ENCODE results near the gene FAM53A.

FAM53A gene

DNA sequence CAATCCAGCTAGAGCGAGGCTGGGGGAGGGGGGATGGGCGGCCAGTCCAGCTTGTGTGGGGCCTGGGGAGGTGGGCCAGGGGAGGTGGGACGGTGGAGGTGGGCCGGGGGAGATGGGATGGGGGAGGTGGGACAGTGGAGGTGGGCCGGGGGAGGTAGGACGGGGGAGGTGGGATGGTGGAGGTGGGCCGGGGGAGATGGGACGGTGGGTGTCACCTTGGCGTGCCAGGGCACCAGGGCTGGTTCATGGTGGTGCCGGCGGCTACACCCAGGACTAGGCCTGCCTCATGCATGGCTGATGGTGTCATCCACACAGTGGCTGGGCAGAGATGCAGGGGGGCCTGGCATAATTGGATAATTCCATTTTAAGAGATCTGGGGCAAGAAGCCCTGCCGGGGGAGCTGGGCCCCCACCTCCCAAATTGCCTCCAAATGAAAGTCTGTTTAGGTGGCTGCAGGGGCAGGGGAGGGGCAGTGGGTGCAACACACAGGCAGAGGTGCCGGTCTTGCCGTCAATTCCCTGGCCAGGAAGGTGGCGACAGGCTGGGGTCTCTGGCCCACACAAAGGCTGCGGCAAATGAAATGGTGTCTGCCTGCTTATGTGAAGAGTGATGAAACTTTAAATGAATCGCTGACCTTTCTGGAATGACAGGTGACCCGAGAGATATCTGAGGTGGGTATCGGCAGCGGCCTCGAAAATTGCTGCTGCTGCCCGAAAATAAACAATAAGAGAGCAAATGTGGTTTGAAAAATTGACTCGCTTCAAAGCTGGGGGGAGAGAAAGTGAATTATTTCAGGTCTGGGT is 82.1 kb downstream of the FAM53A start:
- DNase-seq, result no peak

DNA sequence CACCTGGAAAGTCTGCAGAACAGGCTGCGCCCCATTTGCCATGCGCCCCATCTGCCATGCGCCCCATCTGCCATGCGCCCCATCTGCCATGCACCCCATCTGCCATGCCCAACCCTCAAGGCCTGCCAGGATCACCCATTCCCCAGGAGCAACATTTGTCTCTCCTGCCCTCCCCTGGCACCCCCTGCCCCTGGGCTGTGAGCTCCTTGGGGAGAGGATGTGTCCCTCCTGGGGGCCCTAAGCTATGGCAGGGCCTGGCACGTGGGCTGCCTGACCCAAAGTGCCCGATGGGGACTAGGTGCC is 82.6 kb downstream of the FAM53A start:
- no peak for DNase-seq

DNA sequence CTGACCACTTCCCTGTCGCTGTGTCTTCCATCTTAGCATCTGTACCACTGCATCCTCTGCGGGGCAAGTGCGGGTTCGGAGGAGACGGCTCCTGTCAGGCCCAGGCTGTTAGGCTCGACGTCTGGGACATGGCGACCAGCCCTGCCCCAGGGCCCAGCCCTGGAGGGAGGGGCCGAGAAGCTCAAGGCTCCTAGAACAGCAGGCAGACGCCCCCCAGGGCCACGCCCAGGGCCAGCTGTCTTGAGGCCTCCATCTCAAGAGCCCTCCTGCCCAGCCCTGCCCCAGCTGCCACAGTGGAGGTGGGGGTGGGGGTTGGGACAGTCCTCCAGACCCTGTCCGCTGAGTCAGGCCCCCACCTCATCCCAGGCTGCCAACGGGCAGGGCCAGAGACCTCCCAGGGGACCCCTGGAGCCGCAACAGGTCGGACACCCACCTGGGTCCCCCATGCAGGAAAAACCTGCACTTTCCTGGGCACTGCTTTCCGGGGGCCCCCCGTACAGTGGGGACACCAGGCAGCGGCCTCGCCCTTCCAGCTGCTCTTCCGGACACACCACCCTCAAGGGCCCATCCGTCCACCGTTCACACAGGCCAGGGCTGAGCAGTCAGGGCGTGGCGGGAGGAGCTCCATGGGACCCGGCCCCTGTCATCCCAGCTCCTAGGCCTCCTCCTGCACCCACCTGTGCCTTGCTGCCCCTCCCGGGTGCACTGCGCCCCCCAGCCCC is 83.1 kb downstream of the FAM53A start:
- DNase-seq, result peak; percentile 80

- no peak for DNase-seq
These were observed 83.8 kb downstream of the FAM53A start for GRCh38 chr4:1600211-1600780.

DNA sequence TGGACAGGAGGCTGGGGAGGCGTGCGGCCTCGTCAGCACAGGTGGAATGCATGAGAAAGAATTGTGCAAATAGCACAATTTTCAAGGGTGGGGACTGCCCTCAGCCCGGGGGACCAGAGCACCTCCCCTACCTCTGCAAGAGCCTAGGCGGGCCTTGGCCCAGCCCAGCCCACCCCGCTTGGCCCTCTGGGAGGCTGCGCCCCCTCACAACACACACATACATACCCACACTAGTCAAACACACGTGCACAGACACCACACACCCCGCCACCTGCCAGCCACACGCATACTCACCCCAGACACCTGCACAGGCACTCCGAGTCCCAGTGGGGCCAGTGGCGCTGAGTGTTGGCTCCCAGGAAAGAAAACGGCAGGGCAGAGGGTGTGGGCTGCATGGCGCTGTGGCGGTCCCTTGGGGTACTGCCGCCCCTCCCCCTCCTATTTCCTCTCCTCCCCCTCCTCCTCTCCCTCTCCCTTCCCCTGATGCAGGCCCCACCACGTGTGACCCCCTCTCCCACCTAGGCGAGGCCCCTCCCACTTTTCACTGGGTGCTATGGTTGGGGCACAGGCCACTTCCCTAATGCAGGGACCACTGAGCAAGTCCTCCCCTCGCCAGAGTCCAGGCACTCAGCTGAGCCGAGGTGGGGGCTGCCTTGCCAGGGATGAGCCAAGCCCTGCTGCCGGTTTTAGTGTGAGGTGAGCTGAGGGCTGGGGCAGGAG is 84.5 kb downstream of the FAM53A start:
- no peak for DNase-seq

DNA sequence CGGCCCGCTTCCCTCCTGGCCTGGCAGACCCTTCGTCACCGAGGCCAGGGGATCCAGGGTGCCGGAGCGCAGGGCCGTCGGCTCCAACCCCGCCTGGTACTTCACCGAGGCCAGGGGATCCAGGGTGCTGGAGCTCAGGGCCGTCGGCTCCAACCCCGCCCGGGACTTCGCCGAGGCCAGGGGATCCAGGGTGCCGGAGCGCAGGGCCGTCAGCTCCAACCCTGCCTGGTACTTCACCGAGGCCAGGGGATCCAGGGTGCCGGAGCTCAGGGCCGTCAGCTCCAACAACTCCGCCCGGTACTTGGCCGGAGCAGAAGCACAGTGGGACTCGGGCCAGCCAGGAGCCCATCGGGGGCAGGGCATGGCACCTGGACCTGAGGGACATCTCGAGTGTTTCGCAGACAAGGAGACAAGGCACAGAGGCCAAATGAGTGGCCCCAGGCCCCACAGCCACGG is 85.1 kb downstream of the FAM53A start:
- no peak for DNase-seq

GRCh38 chr4:1598206-1599025 is 85.7 kb downstream of the FAM53A start:
- no peak for DNase-seq

DNA sequence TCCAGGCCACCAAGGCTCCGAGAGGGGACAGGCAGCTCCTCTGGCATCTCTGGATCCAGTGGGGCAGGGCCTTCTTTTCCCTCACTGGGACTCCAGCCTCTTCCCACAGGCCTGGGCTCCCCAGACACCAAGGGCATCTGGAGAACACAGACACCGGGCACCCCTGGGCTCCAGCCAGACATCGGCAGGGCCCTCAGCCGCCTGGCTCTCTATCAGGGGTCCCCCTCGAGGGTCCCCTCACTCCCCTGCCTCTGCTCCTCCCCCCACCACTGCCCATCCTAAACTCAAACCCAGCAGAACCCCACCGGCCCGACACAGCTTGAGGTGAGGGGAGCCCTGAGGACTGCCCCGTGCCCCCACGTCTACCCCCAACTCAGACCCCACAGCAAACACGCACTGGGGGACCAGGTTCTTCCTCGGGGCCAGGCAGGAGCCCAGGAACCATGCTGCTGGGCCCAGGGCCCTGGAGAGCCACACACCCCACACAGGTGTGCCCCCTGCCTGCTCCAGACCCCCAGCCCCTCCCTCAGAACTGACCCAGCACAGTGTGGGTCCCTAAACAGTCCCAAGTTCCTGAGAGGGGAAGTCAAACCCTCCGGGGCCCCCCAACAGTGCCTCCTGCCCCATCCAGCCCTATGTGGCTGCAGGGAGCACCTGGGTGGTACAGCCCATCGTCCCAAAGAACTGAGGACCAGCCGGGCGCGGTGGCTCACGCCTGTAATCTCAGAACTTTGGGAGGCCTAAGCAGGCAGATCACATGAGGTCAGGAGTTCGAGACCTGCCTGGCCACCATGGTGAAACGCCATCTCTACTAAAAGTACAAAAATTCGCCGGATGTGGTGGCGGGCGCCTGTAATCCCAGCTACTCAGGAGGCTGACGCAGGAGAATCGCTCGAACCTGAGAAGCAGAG is 86.8 kb downstream of the FAM53A start:
- no peak for DNase-seq

GRCh38 chr4:1596393-1596792 is 87.7 kb downstream of the FAM53A start:
- no peak for DNase-seq

- no peak for DNase-seq
These were observed 88.3 kb downstream of the FAM53A start for GRCh38 chr4:1595789-1596325.

- peak; percentile 35 for DNase-seq
These were observed 89.0 kb downstream of the FAM53A start for GRCh38 chr4:1594871-1595788.

- DNase-seq, result no peak
These were observed 90.2 kb downstream of the FAM53A start for GRCh38 chr4:1593881-1594345.

GRCh38 chr4:1593458-1593857 is 90.7 kb downstream of the FAM53A start:
- no peak for DNase-seq

DNA sequence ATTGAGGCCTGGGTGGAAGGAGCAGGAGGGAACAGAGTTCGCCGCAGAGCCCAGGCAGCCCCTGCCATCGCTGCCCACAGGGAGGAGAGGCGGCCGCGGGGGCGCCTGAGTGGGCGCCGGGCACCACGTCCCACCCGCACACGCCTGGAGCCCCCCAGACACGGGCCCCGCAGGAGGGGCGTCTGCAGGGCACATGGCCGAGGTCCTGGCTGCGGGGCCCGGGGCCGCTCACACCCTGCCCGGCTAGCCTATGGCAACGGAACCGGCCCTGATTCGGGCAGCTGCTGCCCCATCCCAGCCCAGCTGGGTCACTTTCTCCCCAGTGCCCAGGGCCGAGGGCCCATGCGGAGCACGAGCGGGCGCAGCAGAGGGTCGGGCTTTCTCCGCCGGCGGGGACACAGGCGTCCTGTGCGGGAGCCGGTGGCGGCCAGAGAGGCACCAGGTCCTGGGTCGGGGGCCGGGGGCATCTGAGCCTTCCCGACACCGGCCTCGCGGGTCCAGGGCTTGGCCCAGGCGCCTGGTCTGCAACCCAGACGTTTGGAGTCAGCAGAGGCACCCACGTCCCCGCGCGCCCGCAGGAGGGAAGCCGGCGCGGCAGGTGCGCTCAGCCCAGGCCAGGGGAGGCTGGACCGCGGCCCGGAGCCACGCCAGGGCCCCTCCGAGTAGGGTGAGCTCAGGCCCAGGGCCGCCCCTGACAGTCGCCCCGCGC is 91.2 kb downstream of the FAM53A start:
- DNase-seq, result no peak

DNA sequence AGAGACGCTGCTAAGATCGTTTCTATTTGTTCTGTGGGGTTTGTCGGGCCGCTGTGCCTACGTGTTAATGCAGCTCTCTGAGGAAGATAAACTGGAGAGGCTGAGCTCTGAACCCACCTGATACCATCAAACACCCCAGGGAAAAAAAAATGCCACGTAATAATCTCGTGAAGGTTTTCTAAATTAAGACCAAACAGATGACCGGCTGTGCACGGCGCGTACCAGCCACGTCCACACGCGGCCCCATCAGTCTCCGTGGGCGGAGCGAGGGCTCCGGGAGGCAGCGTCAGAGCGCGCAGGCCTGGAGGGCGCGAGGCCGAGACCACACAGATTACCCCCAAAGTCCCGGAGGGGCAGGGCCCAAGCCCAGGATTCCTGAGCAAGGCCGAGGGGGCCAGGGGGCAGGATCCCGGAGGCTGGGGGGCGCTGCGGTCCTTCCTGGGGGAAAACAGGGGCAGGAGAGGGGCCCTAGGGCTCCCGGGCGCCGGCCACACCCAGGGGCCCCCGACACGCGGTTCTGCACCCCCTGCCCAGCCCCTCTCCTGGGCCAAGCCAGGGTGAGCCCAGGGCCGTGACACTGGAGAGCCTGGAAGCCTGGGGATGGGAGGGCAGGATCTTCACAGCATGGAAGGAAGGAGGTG is 91.9 kb downstream of the FAM53A start:
- no peak for DNase-seq

GRCh38 chr4:1591107-1591506 is 93.0 kb downstream of the FAM53A start:
- DNase-seq, result no peak

- DNase-seq, result no peak
These were observed 93.9 kb downstream of the FAM53A start for GRCh38 chr4:1590244-1590643.

Data from NCI-H524 treated with DMSO at 0.1 percent for 48 hours (cell line).